ENCODE results near the gene TTC39B.

TTC39B gene

GRCh38 chr9:15176836-15177235 is 130.2 kb downstream of the TTC39B start:
- DNase-seq (ENCODE audit: low spot score), result no peak

GRCh38 chr9:15163931-15164330 is 143.1 kb downstream of the TTC39B start:
- DNase-seq (ENCODE audit: low spot score), result no peak

DNA sequence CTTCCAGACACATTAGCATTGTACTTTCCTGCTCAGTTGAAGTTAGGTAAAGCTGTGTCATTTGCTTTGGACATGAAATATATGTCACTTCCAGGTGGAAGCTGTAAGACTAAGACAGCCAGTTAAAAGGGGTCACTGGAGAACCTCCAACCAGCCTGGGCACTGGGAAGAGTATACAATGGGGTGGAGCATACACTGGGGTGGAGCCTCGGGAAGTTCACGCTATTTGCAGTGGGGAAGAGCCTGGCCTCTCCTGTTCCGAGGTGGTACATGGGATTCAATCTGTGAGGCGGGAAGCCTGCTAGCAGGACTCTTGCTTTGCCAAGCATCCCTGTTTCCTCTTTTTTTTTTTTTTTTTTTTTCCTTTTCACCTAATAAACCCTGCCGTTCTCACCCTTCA is 145.3 kb downstream of the TTC39B start:
- DNase-seq (ENCODE audit: low spot score), result no peak

DNA sequence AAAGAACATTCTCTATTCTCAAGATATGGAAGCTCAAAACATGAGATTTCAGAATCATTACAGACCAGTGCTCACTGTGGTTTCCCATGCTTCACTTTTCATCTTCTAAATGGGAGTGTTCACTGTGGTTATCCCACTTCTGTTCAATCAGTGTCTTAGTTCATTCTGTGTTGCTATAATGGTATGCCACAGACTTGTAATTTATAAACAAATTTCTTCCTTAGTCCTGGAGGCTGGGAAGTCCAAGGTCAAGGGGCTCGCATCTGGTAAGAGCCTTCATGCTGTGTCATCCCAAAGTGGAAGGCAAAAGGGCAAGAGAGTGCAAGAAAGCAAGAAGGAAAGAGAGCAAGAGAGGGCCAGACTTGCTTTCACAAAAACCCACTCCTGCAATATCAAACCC is 146.3 kb downstream of the TTC39B start:
- no peak for DNase-seq (ENCODE audit: low spot score)

DNA sequence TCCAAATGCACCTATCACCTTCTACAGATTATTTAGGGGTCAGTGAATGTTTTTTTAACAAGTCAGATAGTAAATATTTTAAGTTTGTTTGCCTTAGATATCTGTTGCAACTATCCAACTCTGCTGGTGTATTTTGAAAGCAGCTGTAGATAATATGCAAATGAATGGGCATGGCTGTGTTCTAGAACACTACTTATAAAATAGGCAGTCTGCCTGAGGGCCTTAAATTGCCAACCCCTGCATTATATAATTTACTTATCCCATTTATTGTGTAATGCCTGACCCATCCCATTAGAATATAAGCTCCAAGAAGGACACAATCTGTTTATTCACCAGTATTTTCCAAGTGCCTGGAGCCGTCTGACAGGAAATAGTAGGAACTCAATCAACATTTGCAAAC is 149.0 kb downstream of the TTC39B start:
- DNase-seq (ENCODE audit: low spot score), result no peak

GRCh38 chr9:15157381-15157780 is 149.6 kb downstream of the TTC39B start:
- DNase-seq (ENCODE audit: low spot score), result no peak

- no peak for DNase-seq (ENCODE audit: low spot score)
These were observed 150.8 kb downstream of the TTC39B start for GRCh38 chr9:15156241-15156640.

- no peak for DNase-seq (ENCODE audit: low spot score)
These were observed 151.2 kb downstream of the TTC39B start for GRCh38 chr9:15155826-15156225.

- no peak for DNase-seq (ENCODE audit: low spot score)
These were observed 151.7 kb downstream of the TTC39B start for GRCh38 chr9:15155323-15155722.

DNA sequence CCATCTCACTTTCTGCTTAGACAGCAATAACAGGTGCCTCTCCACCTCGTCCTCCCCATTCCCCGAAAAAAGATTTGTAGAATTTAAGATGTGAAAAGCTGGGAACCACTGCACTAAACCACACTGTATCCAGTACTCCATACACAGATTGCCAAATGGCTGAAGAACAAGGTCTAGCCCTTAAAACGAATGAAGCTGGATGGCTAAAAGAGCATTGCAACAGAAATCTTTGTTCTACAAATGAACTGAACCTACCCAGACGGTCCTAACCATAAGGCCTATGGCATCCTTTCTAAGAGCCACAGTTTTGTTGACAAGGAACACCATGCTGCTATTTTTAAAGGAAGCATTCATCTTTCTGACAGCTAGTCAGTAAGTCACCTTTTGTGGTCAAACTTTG is 152.3 kb downstream of the TTC39B start:
- DNase-seq (ENCODE audit: low spot score), result no peak

- DNase-seq (ENCODE audit: low spot score), result no peak
These were observed 153.1 kb downstream of the TTC39B start for GRCh38 chr9:15153961-15154360.

GRCh38 chr9:15150939-15151338 is 156.1 kb downstream of the TTC39B start:
- DNase-seq (ENCODE audit: low spot score), result no peak

DNA sequence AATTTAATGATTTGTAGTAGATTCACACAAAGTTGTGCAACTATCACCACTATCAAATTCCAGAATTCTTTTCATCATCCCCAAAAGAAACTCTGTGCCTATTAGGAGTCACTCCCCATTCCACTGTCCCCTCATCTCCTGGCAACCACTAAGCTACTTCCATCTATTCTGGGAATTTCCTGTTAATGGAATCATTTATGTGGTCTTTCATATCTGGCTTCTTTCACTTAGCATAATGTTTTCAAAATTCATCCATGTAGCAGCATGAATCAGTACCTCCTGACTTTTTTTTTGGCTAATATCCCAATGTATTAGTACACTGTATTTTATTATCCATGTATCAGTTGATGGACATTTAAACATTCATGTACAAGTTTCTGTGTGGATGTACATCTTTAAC is 157.6 kb downstream of the TTC39B start:
- no peak for DNase-seq (ENCODE audit: low spot score)

- DNase-seq (ENCODE audit: low spot score), result no peak
These were observed 160.7 kb downstream of the TTC39B start for GRCh38 chr9:15146268-15146700.

GRCh38 chr9:15144622-15145061 is 162.4 kb downstream of the TTC39B start:
- no peak for DNase-seq (ENCODE audit: low spot score)

DNA sequence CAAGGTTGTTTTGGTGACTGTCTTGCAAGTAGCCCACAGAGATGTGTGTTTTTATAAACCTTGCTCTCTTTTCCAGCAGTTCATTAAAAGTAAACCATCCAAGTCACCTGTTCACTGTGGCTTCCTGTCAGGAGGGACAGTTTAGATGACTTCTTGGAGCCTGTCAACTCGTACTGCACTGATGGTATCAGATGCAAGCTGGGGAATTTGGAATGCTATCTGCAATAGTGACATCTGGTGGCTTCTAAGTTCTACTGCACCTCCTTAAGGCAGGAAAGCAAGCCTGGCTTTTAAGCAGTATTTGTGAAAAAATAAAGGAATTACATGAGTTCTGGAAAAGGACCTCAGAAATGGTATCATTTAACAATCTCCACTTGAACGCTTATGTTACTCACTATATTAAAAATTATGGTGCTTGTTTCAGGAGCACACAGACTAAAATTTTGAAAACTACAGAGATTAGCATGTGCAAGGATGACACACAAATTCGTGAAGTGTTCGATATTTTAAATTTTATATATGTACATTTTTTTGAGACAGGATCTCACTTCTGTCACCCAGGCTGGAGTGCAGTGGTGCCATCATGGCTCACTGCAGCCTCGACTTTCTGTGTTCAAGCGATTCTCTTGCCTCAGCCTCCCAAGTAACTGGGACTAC is 164.0 kb downstream of the TTC39B start:
- DNase-seq (ENCODE audit: low spot score), result peak; percentile 28

DNA sequence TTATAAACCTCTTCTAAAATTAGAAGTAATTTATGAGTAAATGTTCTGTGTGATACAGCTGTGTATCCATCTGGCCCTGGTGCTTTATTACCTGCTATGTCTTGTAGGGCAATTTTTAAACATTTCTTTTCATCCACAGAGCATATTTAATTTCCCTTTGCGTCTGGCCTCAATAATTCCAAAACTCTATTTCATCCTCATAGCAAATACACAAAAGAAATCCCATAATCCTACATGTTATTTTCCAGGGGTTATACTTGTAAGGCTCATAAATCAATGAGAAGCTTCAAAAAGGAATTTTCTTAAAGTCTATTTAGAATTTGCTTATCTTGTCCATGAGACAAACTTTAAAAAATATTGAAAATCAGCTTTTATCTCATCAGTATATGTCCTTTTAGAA is 167.0 kb downstream of the TTC39B start:
- DNase-seq (ENCODE audit: low spot score), result no peak

DNA sequence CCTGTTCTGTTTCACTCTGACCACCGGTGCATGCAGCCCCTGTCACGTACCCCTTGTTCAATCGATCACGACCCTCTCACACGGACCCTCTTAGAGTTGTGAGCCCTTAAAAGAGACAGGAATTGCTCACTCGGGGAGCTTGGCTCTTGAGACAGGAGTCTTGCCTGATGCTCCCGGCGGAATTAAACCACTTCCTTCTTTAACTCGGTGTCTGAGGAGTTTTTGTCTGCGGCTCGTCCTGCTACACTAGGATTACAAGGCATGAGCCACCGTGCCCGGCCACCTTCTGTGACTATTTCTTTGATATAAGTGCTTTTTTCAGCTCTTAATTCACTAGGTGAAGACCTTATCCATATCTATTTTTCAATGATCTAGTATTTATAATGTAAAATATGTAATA is 167.5 kb downstream of the TTC39B start:
- no peak for DNase-seq (ENCODE audit: low spot score)

DNA sequence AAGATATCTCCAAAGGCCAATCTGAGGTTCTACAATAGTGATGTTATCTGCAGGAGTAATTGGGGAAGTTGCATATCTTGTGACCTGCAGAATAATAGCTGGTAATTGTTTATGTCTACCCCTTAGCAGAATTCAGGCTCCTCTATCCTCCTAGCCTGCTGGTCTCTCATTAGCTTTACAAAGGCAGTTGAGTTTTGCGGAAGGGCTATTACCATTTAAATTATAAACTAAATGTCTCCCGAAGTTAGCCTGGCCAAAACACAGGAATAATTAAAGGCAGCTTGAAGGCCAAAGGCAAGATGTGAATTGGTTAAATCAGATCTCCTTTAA is 168.7 kb downstream of the TTC39B start:
- DNase-seq (ENCODE audit: low spot score), result no peak

DNA sequence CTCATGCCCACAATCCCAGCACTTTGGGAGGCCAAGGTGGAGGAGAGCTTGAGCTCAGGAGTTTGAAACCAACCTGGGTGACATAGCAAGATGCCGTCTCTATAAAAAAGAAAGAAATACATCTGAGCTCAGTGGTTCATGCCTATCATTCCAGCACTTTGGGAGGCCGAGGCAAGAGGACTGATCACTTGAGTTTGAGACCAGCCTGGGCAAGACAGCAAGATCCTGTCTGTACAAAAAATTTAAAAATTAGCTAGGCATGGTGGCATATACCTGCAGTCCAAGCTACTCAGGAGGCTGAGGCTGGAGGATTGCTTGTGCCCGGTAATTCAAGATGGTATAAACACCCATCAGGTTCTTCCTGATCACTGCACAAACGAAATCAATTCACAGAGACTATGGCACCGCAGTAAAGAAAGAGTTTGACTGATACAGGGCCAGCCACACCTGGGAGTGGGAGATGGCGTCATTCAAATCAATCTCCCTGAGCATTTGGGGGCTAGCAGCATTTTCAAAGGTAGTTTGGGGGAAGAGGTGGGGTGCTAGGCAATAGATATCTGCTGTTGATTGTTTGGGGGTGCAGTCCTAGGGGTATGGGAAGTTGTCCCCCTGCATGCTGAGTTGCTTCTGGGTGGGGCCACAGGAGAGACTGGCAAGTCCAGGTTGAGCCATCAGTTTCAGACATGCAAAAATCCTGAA is 169.2 kb downstream of the TTC39B start:
- DNase-seq (ENCODE audit: low spot score), result no peak

- no peak for DNase-seq (ENCODE audit: low spot score)
These were observed 169.9 kb downstream of the TTC39B start for GRCh38 chr9:15137089-15137488.

GRCh38 chr9:15136646-15137045 is 170.4 kb downstream of the TTC39B start:
- no peak for DNase-seq (ENCODE audit: low spot score)

DNA sequence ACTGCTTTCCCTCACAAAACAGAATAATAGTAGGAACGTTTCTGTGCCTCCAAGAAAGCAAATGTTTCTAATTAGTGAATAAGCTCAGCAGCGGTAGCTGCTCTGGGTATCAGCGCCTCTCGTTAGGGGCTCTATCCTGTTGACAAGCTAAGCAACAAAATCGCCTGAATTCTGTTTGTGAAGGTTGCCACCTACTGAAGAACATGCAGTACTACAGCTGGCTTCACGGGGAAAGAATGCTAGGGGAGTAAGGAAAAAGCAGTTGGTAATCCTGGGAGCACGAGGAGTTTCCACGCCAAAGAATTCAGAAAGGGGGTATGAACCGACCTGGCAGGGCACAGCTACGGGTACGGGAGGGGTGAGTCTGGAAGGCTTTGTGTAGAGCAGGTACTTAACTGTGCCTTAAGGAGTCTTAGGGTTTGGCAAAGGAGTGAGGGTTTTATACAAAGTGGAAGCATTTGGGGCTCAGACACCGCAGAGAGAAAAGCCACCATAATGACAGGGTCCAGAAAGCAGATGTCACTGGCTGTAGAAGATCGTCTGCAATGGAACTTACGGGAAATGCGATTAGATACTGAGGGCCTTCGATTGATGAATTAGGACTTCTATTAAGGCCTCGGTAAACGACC is 171.7 kb downstream of the TTC39B start:
- DNase-seq (ENCODE audit: low spot score), result peak; percentile 51

- no peak for DNase-seq (ENCODE audit: low spot score)
These were observed 173.5 kb downstream of the TTC39B start for GRCh38 chr9:15133488-15133887.

Measured in CD4-positive, alpha-beta T cell treated with Interleukin-15 for 4 hours (primary cell).